HepG2 (cell line): ENCODE data around the gene IFIH1. TPM values are rescaled to one million over a fixed set of nuclear protein-coding genes. Genes with fewer than 3 reads are reported as not detected.

ENCODE experiments used
- ATAC-seq: fragments of 200-7000 bp; cut with Tn5 transposase; 3 replicates; pipeline ENCODE4 v1.9.1; 2020; ENCODE audit warnings: mild to moderate bottlenecking, moderate library complexity
- BruUV-seq: library from RNA; stranded (reverse); fragments of 400-500 nt; replicated peaks from 2 replicates; lab custom pipeline; 2021; lab: Mats Ljungman, UMichigan
- CTCF ChIA-PET: fragments of 300-600 bp; formaldehyde crosslinking; extraction: SDS; loops from one replicate; lab custom pipeline; 2021; ENCODE audit warnings: low total read pairs, inconsistent platforms, low intra/inter-chr PET ratio; lab: Yijun Ruan, JAX
- POLR2A ChIA-PET: fragments of 350-600 bp; sonication (Branson Sonifier 250); formaldehyde crosslinking; loops from one replicate; lab custom pipeline; 2020; ENCODE audit warnings: antibody characterized with exemption, inconsistent platforms; lab: Yijun Ruan, JAX
- DNase-seq: peaks from one replicate; pipeline ENCODE4 v3.0.0-alpha.2; 2015; ENCODE audit warnings: low spot score
- FAIRE-seq: peaks from 3 replicates; lab custom pipeline; 2011; peaks lifted over from hg19 to GRCh38; lab: Jason Lieb, UNC
- H2AFZ ChIP-seq: one replicate; pipeline ENCODE4 v1.6.1; 2011; ENCODE audit warnings: low read length, inconsistent platforms
- H3K27ac ChIP-seq: fragments of 300-600 bp; 3 replicates; pipeline ENCODE4 v1.8.0; 2011; ENCODE audit warnings: mixed run types, mild to moderate bottlenecking, mixed read lengths, low read length, inconsistent platforms; ENCODE audit not compliant: insufficient read depth; ENCODE audit errors: extremely low read length
- H3K27me3 ChIP-seq, 2 experiments: fragments of 200-600 bp in 1 of 2; 2 replicates in 1 of 2; 3 replicates in 1 of 2; pipeline versions ENCODE4 v1.6.0 to v1.8.0; 2011; ENCODE audit warnings: low read length in 2 of 2, mild to moderate bottlenecking in 2 of 2, moderate library complexity in 2 of 2, inconsistent platforms in 1 of 2; ENCODE audit not compliant: insufficient read depth in 2 of 2, control insufficient read depth in 1 of 2
- H3K36me3 ChIP-seq, 2 experiments: fragments of 200-600 bp in 1 of 2; replicated peaks in 1 of 2; 2 replicates in 1 of 2; 3 replicates in 1 of 2; pipeline versions ENCODE4 v1.5.1 to v1.8.0; 2011; ENCODE audit warnings: low read length in 2 of 2, inconsistent platforms in 1 of 2; ENCODE audit not compliant: insufficient read depth in 2 of 2, control insufficient read depth in 1 of 2
- H3K4me1 ChIP-seq: 2 replicates; pipeline ENCODE4 v1.5.1; 2012; ENCODE audit warnings: low read length, inconsistent platforms; ENCODE audit not compliant: insufficient read depth
- H3K4me2 ChIP-seq: 2 replicates; pipeline ENCODE4 v1.6.0; 2011; ENCODE audit warnings: low read depth, low read length, inconsistent platforms
- H3K4me3 ChIP-seq, 3 experiments: fragments of 200-600 bp in 1 of 3; sonication (generic), shearing (Covaris generic) in 1 of 3; replicated peaks in 1 of 3; 2 replicates each; pipeline ENCODE4 v1.5.1; 2011 to 2016; ENCODE audit warnings: low read length in 3 of 3, inconsistent platforms in 2 of 3, low read depth in 2 of 3, mild to moderate bottlenecking in 2 of 3, control low read depth in 1 of 3, mixed read lengths in 1 of 3; ENCODE audit not compliant: insufficient read depth in 1 of 3
- H3K79me2 ChIP-seq: one replicate; pipeline ENCODE4 v1.6.1; 2011; ENCODE audit warnings: low read length, inconsistent platforms; ENCODE audit not compliant: insufficient read depth
- H3K9ac ChIP-seq: 2 replicates; pipeline ENCODE4 v1.6.0; 2011; ENCODE audit warnings: mild to moderate bottlenecking, low read depth, low read length, inconsistent platforms; ENCODE audit not compliant: insufficient read depth
- H3K9me3 ChIP-seq: 2 replicates; pipeline ENCODE4 v1.5.1; 2012; ENCODE audit warnings: mild to moderate bottlenecking, low read length
- H4K20me1 ChIP-seq: 2 replicates; pipeline ENCODE4 v1.6.0; 2011; ENCODE audit warnings: inconsistent platforms, mild to moderate bottlenecking, low read length, moderate library complexity; ENCODE audit not compliant: insufficient read depth
- AKAP8 ChIP-seq: sonication (generic); formaldehyde crosslinking; IDR thresholded peaks from 2 replicates; pipeline ENCODE4 v1.5.1; 2020; ENCODE audit warnings: mild to moderate bottlenecking, missing genetic modification reagents
- BCL6 ChIP-seq: IDR thresholded peaks from 2 replicates; pipeline ENCODE4 v1.6.1; 2016; ENCODE audit warnings: missing genetic modification reagents, missing compliant biosample characterization
- JDP2 ChIP-seq: sonication (generic); formaldehyde crosslinking; IDR thresholded peaks from 2 replicates; pipeline ENCODE4 v1.8.1; 2022; ENCODE audit warnings: missing genetic modification reagents, borderline replicate concordance
- KIAA2018 ChIP-seq: sonication (generic); formaldehyde crosslinking; IDR thresholded peaks from 2 replicates; pipeline ENCODE4 v1.5.0; 2020; ENCODE audit warnings: mild to moderate bottlenecking, missing genetic modification reagents, borderline replicate concordance
- WGBS: methylation state at CpG from one replicate; pipeline ENCODE4 v1.1.6; 2017; ENCODE audit warnings: low lambda C conversion rate; 5-methylcytosine and 5-hydroxymethylcytosine counted together
- in situ Hi-C: cut with HindIII; loops from 2 replicates; pipeline ENCODE4 v1.10.0; 2017; ENCODE audit warnings: low pct_unique_long_range_greater_than_20kb; ENCODE audit not compliant: extremely low pct_ligation_motif_present
- intact Hi-C: fragments of 100-400 bp; cut with micrococcal nuclease; formaldehyde crosslinking; loops from one replicate; pipeline ENCODE4 v1.10.0; 2022; ENCODE audit not compliant: unreplicated experiment
- polyA plus RNA-seq, 8 experiments: library from polyadenylated mRNA; depleted of rRNA in 3 of 8; stranded (reverse) in 7 of 8; unstranded in 1 of 8; fragments of >200 nt; fragmentation: Illumina TruSeq in 4 of 8; extraction: Trizol in 4 of 8; gene quantifications; 2 replicates each; pipeline versions ENCODE4 v1.2.1 to v1.2.3, GENCODE V29; 2011 to 2016; ENCODE audit warnings: low read depth in 4 of 8, missing spikeins in 1 of 8, mixed read lengths in 1 of 8; ENCODE audit not compliant: insufficient read depth in 1 of 8
- total RNA-seq, 5 experiments: library from RNA; depleted of rRNA; stranded (reverse); fragments of >200 nt; fragmentation: Illumina TruSeq; extraction: Trizol; gene quantifications; 2 replicates each; pipeline ENCODE4 v1.2.3, GENCODE V29; 2016; ENCODE audit warnings: low read depth in 1 of 5

IFIH1 gene
- total and polyA plus RNA-seq, 2 of the 13 experiments (the other 11 are each of a cell fraction or from before 2014, with no cell fraction given): 1.5 to 11.5 TPM

- H3K9me3 ChIP-seq: no peaks in the 10 kb centered on the region
- H3K79me2 ChIP-seq: no peaks in the 10 kb centered on the region
- H3K27ac ChIP-seq: no peak overlapping the region
- intact Hi-C loops: no loop called here
- no peak overlapping the region for H3K9ac ChIP-seq
- H4K20me1 ChIP-seq: no peaks in the 10 kb centered on the region
- FAIRE-seq (no peak), ATAC-seq (no peak), DNase-seq (no peak)
- no peak overlapping the region for H3K4me2 ChIP-seq
- in situ Hi-C loops: no loop called here
- BruUV-seq: no TSS peak
- no peaks in the 10 kb centered on the region for H3K36me3 ChIP-seq
- H3K4me3 ChIP-seq: no peak overlapping the region
- no peaks in the 10 kb centered on the region for H3K27me3 ChIP-seq
- H3K4me1 ChIP-seq: peaks cover 7% of the 10 kb centered on the region
- WGBS: 6% methylated on average over 2 of the region's 2 CpGs
- TF ChIP-seq KIAA2018 (no peak), JDP2 (CRISPR knock-in tag) (no peak), BCL6 (CRISPR knock-in tag) (no peak), AKAP8 (CRISPR knock-in tag) (no peak)
- H2AFZ ChIP-seq: no peak overlapping the region
- ChIA-PET POLR2A (no interaction called here), CTCF (no interaction called here)
These were observed 19.4 kb upstream of the IFIH1 start for GRCh38 chr2:162337868-162338267.
